ENCODE results near the gene BHMT2. TPM values are rescaled to one million over a fixed set of nuclear protein-coding genes. Genes with fewer than 3 reads are reported as not detected.

BHMT2 gene, protein sequence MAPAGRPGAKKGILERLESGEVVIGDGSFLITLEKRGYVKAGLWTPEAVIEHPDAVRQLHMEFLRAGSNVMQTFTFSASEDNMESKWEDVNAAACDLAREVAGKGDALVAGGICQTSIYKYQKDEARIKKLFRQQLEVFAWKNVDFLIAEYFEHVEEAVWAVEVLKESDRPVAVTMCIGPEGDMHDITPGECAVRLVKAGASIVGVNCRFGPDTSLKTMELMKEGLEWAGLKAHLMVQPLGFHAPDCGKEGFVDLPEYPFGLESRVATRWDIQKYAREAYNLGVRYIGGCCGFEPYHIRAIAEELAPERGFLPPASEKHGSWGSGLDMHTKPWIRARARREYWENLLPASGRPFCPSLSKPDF
- total RNA-seq (2021; fragmentation: NEBNext Ultra II Directional; extraction: Animal tissue kit (Norgen Biotek cat#: 25700)), result 1 to 10 TPM in 3 of 6 experiments, under 1 TPM in 1, not detected in 2; 0.85 to 1.6 (median 1.1) TPM
- long read RNA-seq, result 0 reads

DNA sequence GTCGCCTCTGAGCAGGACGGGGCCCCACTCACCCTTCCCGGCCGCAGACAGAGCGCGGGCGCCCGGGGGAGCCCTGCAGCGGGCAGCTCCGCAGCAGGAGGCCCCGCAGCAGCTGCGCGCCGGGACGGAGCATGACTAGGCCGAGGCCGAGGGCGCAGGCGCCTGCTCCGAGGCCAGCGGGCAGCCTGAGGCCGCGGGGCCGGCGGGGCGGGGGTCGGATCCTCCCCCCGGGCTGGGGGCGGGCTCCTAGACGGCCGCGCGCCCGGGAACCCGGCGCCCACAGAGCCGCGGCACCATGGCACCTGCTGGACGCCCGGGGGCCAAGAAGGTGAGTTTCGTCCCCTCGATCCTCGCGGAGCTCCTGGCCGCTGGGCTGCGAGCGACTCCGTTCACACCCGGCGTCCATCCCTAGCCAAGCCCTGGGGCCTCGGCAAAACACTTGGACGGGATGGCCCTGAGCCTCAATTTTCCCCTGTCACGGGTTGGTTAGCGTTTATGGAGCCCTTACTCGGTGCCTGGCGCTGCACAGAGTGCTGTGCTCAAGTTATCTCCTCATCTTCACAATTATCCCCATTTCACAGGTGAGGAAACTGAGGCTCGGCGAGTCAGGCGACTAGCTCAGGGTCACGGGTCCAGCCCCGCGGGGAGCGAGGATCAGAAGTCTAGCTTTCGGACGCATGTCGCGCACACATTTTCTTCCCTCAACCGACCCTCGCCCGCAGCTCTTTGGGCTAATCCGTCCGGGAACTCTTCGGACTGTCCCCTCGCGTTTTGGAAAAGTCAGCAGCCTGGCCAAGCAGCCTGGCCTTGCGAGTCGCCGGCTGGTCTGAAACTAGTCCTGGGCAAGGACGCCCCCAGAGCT, at the start of gene BHMT2, which contains the start of gene DMGDH:
TSS of gene BHMT2 (plus strand) at position 280 of the 862 bp plus-strand sequence. CDS start at position 296, 16 bp downstream.
TSS of gene DMGDH (minus strand) at position 187 of the 862 bp plus-strand sequence. CDS start at position 133, 54 bp downstream.
- Mint-ChIP-seq H3K9me3 (no peaks in the 10 kb centered on the region), H3K36me3 (ENCODE audit: low read depth) (peaks cover 4% of the 10 kb centered on the region; the same call in 1 of the 2 replicates), H3K27me3 (ENCODE audit: insufficient read depth) (peaks cover 10% of the 10 kb centered on the region), H3K4me1 (ENCODE audit: low read depth) (peaks cover 4% of the 10 kb centered on the region; the same call in 1 of the 2 replicates), H3K4me3 (peak within 1 kb of the TSS; percentile 61), H3K27ac (no peak within 1 kb of the TSS)
- TF ChIP-seq, protein P1, sequence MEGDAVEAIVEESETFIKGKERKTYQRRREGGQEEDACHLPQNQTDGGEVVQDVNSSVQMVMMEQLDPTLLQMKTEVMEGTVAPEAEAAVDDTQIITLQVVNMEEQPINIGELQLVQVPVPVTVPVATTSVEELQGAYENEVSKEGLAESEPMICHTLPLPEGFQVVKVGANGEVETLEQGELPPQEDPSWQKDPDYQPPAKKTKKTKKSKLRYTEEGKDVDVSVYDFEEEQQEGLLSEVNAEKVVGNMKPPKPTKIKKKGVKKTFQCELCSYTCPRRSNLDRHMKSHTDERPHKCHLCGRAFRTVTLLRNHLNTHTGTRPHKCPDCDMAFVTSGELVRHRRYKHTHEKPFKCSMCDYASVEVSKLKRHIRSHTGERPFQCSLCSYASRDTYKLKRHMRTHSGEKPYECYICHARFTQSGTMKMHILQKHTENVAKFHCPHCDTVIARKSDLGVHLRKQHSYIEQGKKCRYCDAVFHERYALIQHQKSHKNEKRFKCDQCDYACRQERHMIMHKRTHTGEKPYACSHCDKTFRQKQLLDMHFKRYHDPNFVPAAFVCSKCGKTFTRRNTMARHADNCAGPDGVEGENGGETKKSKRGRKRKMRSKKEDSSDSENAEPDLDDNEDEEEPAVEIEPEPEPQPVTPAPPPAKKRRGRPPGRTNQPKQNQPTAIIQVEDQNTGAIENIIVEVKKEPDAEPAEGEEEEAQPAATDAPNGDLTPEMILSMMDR (IDR thresholded peaks at IDR 0.05), result no peak
- DNase-seq, result no peak

DNA sequence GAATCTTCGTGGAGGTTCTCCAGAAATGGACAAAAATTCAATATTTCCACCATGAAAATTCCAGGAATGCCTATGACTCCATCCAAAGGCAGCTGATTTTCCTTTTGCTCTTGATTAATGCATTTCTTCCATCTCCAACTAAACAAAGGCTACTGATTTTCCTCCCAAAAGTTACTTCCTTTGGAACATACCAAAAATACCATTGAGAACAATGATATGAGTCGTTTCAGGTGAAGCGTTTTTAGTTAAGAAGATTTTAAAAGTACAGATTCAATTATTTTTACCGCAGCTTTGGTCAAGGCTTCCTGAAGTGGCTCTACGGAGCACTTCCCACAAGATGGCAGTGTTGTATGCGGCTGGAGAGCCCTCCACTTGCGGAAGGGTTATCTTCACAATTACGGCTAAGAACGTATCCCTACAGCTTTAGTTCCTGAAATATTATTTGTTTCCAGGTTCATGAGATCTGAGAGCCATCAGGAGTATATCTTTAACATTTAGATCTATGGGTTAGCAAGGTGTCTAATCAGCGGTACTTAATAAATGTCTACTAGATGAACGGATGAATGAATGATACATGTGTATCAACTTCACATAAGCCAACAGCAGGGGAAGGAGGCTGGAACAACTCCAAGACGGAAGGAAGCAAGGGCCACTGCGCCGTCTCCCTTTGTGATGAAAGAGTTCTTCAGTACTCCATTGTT, 48.6 kb upstream of the BHMT2 start:
- TF ChIP-seq, protein P1 (IDR thresholded peaks at IDR 0.05), result peak; percentile 89
- peaks cover 2% of the 10 kb centered on the region; the same call in 1 of the 2 replicates for H3K27me3 Mint-ChIP-seq (ENCODE audit: insufficient read depth)
- peaks cover 38% of the 10 kb centered on the region for H3K4me1 Mint-ChIP-seq (ENCODE audit: low read depth)
- H3K4me3 Mint-ChIP-seq, result peak overlapping the region; percentile 78
- H3K9me3 Mint-ChIP-seq, result no peaks in the 10 kb centered on the region
- peak overlapping the region; percentile 74 for H3K27ac Mint-ChIP-seq
- peak; percentile 64 for DNase-seq
- no peaks in the 10 kb centered on the region for H3K36me3 Mint-ChIP-seq (ENCODE audit: low read depth)

DNA sequence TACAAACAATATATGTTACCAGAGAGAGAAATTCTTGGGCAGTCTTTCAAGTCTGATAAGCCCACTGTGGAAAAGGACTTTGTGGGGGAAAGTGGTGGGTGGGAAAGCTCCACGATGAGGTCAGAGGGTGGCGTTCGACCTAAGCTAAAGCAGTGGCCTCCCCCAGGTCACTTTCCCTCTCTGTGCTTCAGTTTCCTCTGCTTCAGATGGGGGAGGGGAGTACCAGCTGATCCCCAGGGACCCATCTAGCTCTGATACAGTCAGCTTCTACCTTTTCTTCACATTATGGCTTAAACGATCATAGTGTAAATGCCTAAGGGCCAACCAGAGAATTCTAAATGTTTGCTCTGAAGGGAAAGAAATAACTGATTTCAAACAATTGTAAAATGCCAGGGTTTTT, 47.8 kb upstream of the BHMT2 start:
- no peak for DNase-seq
- Mint-ChIP-seq H3K27me3 (ENCODE audit: insufficient read depth) (peaks cover 6% of the 10 kb centered on the region), H3K27ac (no peak overlapping the region), H3K4me1 (ENCODE audit: low read depth) (peaks cover 38% of the 10 kb centered on the region), H3K9me3 (no peaks in the 10 kb centered on the region), H3K4me3 (no peak overlapping the region), H3K36me3 (ENCODE audit: low read depth) (no peaks in the 10 kb centered on the region)
- TF ChIP-seq, protein P1 (IDR thresholded peaks at IDR 0.05), result no peak

DNA sequence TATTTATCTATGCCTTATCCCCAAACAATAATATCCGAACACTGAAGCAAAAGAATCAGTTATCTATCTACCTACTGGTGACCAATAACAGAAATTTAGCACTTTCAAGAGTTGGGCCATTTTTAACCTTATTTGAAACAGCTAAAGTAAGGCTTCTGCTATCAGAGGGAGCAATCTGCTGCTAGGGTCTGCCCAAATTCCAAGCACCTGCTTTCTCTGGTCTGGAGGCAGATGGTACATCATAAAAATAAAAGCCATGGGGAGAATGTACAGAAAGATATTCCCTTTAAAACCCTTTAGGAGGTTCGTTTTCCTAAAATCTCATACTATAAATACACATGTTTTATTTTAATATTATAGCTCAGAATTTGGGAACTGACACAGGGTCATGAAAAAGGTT, 46.8 kb upstream of the BHMT2 start:
- Mint-ChIP-seq H3K4me3 (no peak overlapping the region), H3K36me3 (ENCODE audit: low read depth) (no peaks in the 10 kb centered on the region), H3K27ac (no peak overlapping the region), H3K9me3 (no peaks in the 10 kb centered on the region), H3K4me1 (ENCODE audit: low read depth) (peaks cover 38% of the 10 kb centered on the region), H3K27me3 (ENCODE audit: insufficient read depth) (peaks cover 10% of the 10 kb centered on the region)
- no peak for DNase-seq
- TF ChIP-seq, protein P1 (IDR thresholded peaks at IDR 0.05), result no peak

DNA sequence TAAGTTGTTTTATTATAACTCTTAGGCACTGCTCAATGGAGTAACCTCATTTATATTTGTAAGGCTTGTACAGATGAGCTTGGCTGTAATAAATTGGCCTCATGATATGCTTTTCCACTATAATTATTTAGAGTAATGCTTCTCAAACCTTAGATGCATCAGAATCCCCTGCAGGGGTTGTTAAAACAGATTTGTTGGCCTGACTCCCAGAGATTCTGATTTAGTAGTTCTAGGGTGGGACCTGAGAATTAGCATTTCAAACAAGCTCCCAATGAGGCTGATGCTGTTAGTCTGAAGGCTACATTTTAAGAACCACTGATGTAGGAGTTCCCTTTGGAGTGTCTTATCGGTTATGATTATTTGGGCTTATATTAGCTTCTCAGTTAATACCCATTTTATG, 46.2 kb upstream of the BHMT2 start:
- no peaks in the 10 kb centered on the region for H3K36me3 Mint-ChIP-seq (ENCODE audit: low read depth)
- peaks cover 13% of the 10 kb centered on the region for H3K27me3 Mint-ChIP-seq (ENCODE audit: insufficient read depth)
- H3K9me3 Mint-ChIP-seq, result no peaks in the 10 kb centered on the region
- no peak overlapping the region for H3K27ac Mint-ChIP-seq
- no peak for DNase-seq
- no peak overlapping the region for H3K4me3 Mint-ChIP-seq
- H3K4me1 Mint-ChIP-seq (ENCODE audit: low read depth), result peaks cover 38% of the 10 kb centered on the region
- TF ChIP-seq, protein P1 (IDR thresholded peaks at IDR 0.05), result no peak

Measured in HFFc6 (cell line).